Subcutaneous adipose tissue (tissue), 4 donors: Measurements from ENCODE around the gene MVP. TPM values are rescaled to one million over a fixed set of nuclear protein-coding genes. Genes with fewer than 3 reads are reported as not detected.

Experiments
- CTCF ChIP-seq: fragments of 450-650 bp; IDR thresholded peaks from one replicate; pipeline ENCODE4 v1.5.1; 2016; ENCODE audit warnings: low read depth, mild to moderate bottlenecking, control low read depth, antibody characterized with exemption, moderate library complexity
- small RNA-seq: library from RNA; depleted of rRNA; stranded (forward); fragments of <200 nt; gene quantifications from one replicate; pipeline ENCODE3, GENCODE V24; 2016
- total RNA-seq, 4 donors: library from RNA; depleted of rRNA; stranded (reverse); fragments of >200 nt; gene quantifications; one replicate each; pipeline ENCODE4 v1.1.0, GENCODE V29; 2016

The MVP gene
- total RNA-seq, 4 donors from 2014 or later: 47.1 to 119 (median 103) TPM

- no peak for TF ChIP-seq CTCF
These were observed 63.7 kb downstream of the MVP start for GRCh38 chr16:29883987-29884386.

- no peak for TF ChIP-seq CTCF
These were observed 71.5 kb downstream of the MVP start for GRCh38 chr16:29891525-29892457.

GRCh38 chr16:29892458-29892813, 72.2 kb downstream of the MVP start:
- TF ChIP-seq CTCF: no peak

GRCh38 chr16:29893553-29893952, 73.3 kb downstream of the MVP start:
- TF ChIP-seq CTCF: no peak

- TF ChIP-seq CTCF: no peak
These were observed 74.1 kb downstream of the MVP start for GRCh38 chr16:29894352-29894751.

- TF ChIP-seq CTCF: no peak
These were observed 76.6 kb downstream of the MVP start for GRCh38 chr16:29896841-29897240.

GRCh38 chr16:29897333-29897732, 77.1 kb downstream of the MVP start:
- no peak for TF ChIP-seq CTCF

Small RNA genes within 50 kb of the gene (small RNA-seq; reads per million reads assigned to genes)
- not detected for gene AC009133.6
- not detected for gene AC120114.4

Other genes starting within 250 kb of the MVP start
- 1 to 10 TPM; 1.1 to 8.7 (median 1.8) TPM for gene SPN, start 157.2 kb upstream of the MVP start, total RNA-seq
- gene QPRT, start 141.3 kb upstream of the MVP start, total RNA-seq: 10 to 100 TPM in 1 of 4 donors, 1 to 10 TPM in 3; 1.5 to 13.8 (median 2.4) TPM
- 1 to 10 TPM in 3 of 4 donors, under 1 TPM in 1; 0.75 to 4.2 (median 1.6) TPM for gene C16orf54, start 74.5 kb upstream of the MVP start, total RNA-seq
- gene ZG16, start 42.2 kb upstream of the MVP start, total RNA-seq: under 1 TPM in 2 of 4 donors, not detected in 2; 0.17 to 0.75 TPM
- 10 to 100 TPM; 10.6 to 18.1 (median 16.5) TPM for gene KIF22, start 29.7 kb upstream of the MVP start, total RNA-seq
- 10 to 100 TPM; 45.6 to 71.1 (median 62.7) TPM for gene MAZ, start 13.9 kb upstream of the MVP start, total RNA-seq
- 1 to 10 TPM in 2 of 4 donors, under 1 TPM in 1, not detected in 1; 0.19 to 3.5 (median 2.9) TPM for gene PRRT2, start 8.3 kb upstream of the MVP start, total RNA-seq
- 10 to 100 TPM; 13.5 to 23.6 (median 19.2) TPM for gene PAGR1, start 4.3 kb upstream of the MVP start, total RNA-seq
- gene CDIPT, start 42.8 kb downstream of the MVP start, total RNA-seq: 100 to 1,000 TPM in 1 of 4 donors, 10 to 100 TPM in 3; 57.7 to 107 (median 94.7) TPM
- 1 to 10 TPM in 1 of 4 donors, under 1 TPM in 2, not detected in 1; 0.66 to 5.6 (median 0.75) TPM for gene SEZ6L2, start 79.1 kb downstream of the MVP start, total RNA-seq
- 1 to 10 TPM in 1 of 4 donors, under 1 TPM in 2, not detected in 1; 0.44 to 3.7 (median 0.57) TPM for gene ASPHD1, start 80.0 kb downstream of the MVP start, total RNA-seq
- 10 to 100 TPM in 3 of 4 donors, 1 to 10 TPM in 1; 5.4 to 26.2 (median 23.3) TPM for gene KCTD13, start 105.8 kb downstream of the MVP start, total RNA-seq
- 100 to 1,000 TPM in 3 of 4 donors, 10 to 100 TPM in 1; 53.8 to 149 (median 120) TPM for gene TMEM219, start 141.6 kb downstream of the MVP start, total RNA-seq
- gene TAOK2, start 153.4 kb downstream of the MVP start, total RNA-seq: 10 to 100 TPM; 25.7 to 87.0 (median 31.4) TPM
- 10 to 100 TPM; 11.9 to 15.3 (median 14.2) TPM for gene HIRIP3, start 175.2 kb downstream of the MVP start, total RNA-seq
- 10 to 100 TPM in 3 of 4 donors, 1 to 10 TPM in 1; 8.5 to 45.0 (median 24.3) TPM for gene INO80E, start 175.8 kb downstream of the MVP start, total RNA-seq
- gene DOC2A, start 190.6 kb downstream of the MVP start, total RNA-seq: under 1 TPM in 2 of 4 donors, not detected in 2; 0.66 to 0.85 TPM
- not detected for gene C16orf92, start 202.7 kb downstream of the MVP start, total RNA-seq
- gene TLCD3B, start 210.8 kb downstream of the MVP start, total RNA-seq: not detected
- gene ALDOA, start 245.3 kb downstream of the MVP start, total RNA-seq: 100 to 1,000 TPM; 526 to 986 (median 599) TPM